ENCODE data around the gene CDYL. TPM values are rescaled to one million over a fixed set of nuclear protein-coding genes. Genes with fewer than 3 reads are reported as not detected.

CDYL gene
- total RNA-seq, 2 donors from 2014 or later, result 6.6 to 8.0 TPM

GRCh38 chr6:4809999-4810918 is 34.1 kb downstream of the CDYL start:
- 87 to 90% methylated on average over 5 of the region's 5 CpGs for WGBS, 2 donors
- H3K9me3 ChIP-seq, result no peaks in the 10 kb centered on the region
- no peaks in the 10 kb centered on the region for H3K4me1 ChIP-seq
- no peaks in the 10 kb centered on the region for H3K27me3 ChIP-seq
- no peaks in the 10 kb centered on the region for H3K36me3 ChIP-seq (replicated peaks in 1 of 2; ENCODE audit: insufficient read depth in 1 of 2, low read depth in 2 of 2)
- ATAC-seq (no peak), DNase-seq (no peak)
- H3K4me3 ChIP-seq, result no peak overlapping the region
- intact Hi-C loops (cut with DNase I), result no loop called here
- no peak overlapping the region for H3K27ac ChIP-seq
- no peak for TF ChIP-seq POLR2A (IDR thresholded peaks at IDR 0.05)
- TF ChIP-seq, protein P1, sequence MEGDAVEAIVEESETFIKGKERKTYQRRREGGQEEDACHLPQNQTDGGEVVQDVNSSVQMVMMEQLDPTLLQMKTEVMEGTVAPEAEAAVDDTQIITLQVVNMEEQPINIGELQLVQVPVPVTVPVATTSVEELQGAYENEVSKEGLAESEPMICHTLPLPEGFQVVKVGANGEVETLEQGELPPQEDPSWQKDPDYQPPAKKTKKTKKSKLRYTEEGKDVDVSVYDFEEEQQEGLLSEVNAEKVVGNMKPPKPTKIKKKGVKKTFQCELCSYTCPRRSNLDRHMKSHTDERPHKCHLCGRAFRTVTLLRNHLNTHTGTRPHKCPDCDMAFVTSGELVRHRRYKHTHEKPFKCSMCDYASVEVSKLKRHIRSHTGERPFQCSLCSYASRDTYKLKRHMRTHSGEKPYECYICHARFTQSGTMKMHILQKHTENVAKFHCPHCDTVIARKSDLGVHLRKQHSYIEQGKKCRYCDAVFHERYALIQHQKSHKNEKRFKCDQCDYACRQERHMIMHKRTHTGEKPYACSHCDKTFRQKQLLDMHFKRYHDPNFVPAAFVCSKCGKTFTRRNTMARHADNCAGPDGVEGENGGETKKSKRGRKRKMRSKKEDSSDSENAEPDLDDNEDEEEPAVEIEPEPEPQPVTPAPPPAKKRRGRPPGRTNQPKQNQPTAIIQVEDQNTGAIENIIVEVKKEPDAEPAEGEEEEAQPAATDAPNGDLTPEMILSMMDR (IDR thresholded peaks at IDR 0.05), result no peak

DNA sequence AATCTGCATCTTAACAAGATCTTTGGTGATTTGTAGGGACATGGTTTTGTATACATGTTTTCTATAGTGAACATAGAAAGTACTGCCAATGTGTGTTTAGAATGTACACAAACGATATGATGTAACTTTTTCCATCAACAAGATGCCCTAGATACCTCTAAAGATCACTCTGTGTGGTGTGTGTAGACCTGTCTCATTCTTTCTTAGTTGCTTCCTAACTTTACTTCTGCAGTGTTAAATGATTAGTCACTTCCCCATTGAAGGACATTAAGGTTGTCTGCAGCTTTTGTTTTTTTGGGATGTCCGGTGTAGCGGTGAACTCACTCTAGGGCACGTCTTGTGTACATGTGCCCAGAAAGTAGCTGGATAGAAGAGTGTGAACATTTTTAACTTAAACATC is 35.9 kb downstream of the CDYL start:
- no peaks in the 10 kb centered on the region for H3K9me3 ChIP-seq
- intact Hi-C loops (cut with DNase I), result no loop called here
- WGBS, 2 donors, result 66 to 84% methylated on average over 4 of the region's 4 CpGs
- no peak for ATAC-seq
- TF ChIP-seq, protein P1 (IDR thresholded peaks at IDR 0.05), result no peak
- no peak for TF ChIP-seq POLR2A (IDR thresholded peaks at IDR 0.05)
- H3K27me3 ChIP-seq, result no peaks in the 10 kb centered on the region
- H3K36me3 ChIP-seq (replicated peaks in 1 of 2; ENCODE audit: insufficient read depth in 1 of 2, low read depth in 2 of 2), result no peaks in the 10 kb centered on the region
- H3K27ac ChIP-seq, result no peak overlapping the region
- DNase-seq, result no peak
- H3K4me3 ChIP-seq, result no peak overlapping the region
- no peaks in the 10 kb centered on the region for H3K4me1 ChIP-seq

- H3K9me3 ChIP-seq, result no peaks in the 10 kb centered on the region
- no peaks in the 10 kb centered on the region for H3K27me3 ChIP-seq
- H3K4me3 ChIP-seq, result no peak overlapping the region
- no peaks in the 10 kb centered on the region for H3K36me3 ChIP-seq (replicated peaks in 1 of 2; ENCODE audit: insufficient read depth in 1 of 2, low read depth in 2 of 2)
- DNase-seq (no peak), ATAC-seq (no peak)
- intact Hi-C loops (cut with DNase I), result no loop called here
- no peak for TF ChIP-seq POLR2A (IDR thresholded peaks at IDR 0.05)
- TF ChIP-seq, protein P1 (IDR thresholded peaks at IDR 0.05), result no peak
- H3K4me1 ChIP-seq, result no peaks in the 10 kb centered on the region
- H3K27ac ChIP-seq, result no peak overlapping the region
- 94 to 99% methylated on average over 8 of the region's 8 CpGs for WGBS, 2 donors
These were observed 36.9 kb downstream of the CDYL start for GRCh38 chr6:4813055-4813454.

DNA sequence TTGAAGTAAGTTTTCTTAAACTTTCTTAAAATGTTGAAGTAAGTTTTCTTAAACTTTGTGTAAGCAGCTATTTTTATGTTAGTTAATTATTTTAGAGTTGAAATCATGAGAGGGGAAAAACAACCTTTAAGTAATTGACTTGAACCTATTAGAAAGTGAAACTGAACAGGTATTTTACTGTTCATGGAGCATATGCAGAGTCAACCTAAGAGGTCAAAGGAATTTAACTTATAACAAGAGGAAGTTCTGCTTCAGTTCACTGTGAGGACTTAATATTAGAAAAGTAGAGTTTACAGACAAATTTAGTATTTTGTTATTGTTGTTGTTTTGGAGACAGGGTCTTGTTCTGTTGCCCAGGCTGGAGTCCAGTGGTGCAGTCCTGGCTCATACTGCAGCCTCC is 38.0 kb downstream of the CDYL start:
- no peaks in the 10 kb centered on the region for H3K9me3 ChIP-seq
- no peak for DNase-seq
- no peak for ATAC-seq
- H3K4me1 ChIP-seq, result no peaks in the 10 kb centered on the region
- H3K27me3 ChIP-seq, result no peaks in the 10 kb centered on the region
- H3K4me3 ChIP-seq, result no peak overlapping the region
- intact Hi-C loops (cut with DNase I), result no loop called here
- no peak overlapping the region for H3K27ac ChIP-seq
- no peaks in the 10 kb centered on the region for H3K36me3 ChIP-seq (replicated peaks in 1 of 2; ENCODE audit: insufficient read depth in 1 of 2, low read depth in 2 of 2)
- TF ChIP-seq, protein P1 (IDR thresholded peaks at IDR 0.05), result no peak
- TF ChIP-seq POLR2A (IDR thresholded peaks at IDR 0.05), result no peak

DNA sequence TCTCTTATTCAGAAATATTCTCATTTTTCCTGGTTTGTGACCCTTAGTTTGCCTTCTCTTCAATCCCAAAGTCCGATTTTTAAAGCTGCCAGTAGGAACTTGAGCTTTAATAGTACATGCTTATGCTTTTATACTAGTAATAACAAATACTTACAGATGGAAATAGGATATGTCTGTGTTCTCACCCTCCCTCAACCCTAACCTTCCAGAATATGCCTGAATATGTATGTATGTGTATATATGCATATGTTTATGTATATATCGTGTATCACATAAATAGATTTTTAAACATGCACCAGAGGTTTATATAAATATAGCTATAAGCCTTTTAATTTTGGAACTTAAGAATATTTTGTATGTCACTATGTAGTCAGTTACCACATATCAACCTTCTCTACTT is 38.8 kb downstream of the CDYL start:
- TF ChIP-seq POLR2A (IDR thresholded peaks at IDR 0.05), result no peak
- TF ChIP-seq, protein P1 (IDR thresholded peaks at IDR 0.05), result no peak
- H3K4me1 ChIP-seq, result no peaks in the 10 kb centered on the region
- H3K27ac ChIP-seq, result no peak overlapping the region
- ATAC-seq (no peak), DNase-seq (no peak)
- no peak overlapping the region for H3K4me3 ChIP-seq
- H3K36me3 ChIP-seq (replicated peaks in 1 of 2; ENCODE audit: insufficient read depth in 1 of 2, low read depth in 2 of 2), result no peaks in the 10 kb centered on the region
- 69 to 79% methylated on average over 2 of the region's 2 CpGs for WGBS, 2 donors
- intact Hi-C loops (cut with DNase I), result no loop called here
- H3K9me3 ChIP-seq, result no peaks in the 10 kb centered on the region
- H3K27me3 ChIP-seq, result no peaks in the 10 kb centered on the region

Data from body of pancreas (tissue), 4 donors.